K562 (cell line): ENCODE data around the gene GPX7. TPM values are rescaled to one million over a fixed set of nuclear protein-coding genes. Genes with fewer than 3 reads are reported as not detected.

Source experiments
- ATAC-seq: fragments of 200-7000 bp; cut with Tn5 transposase; 3 replicates; pipeline ENCODE4 v1.9.1; 2020; ENCODE audit warnings: moderate library complexity
- BruUV-seq: library from RNA; stranded (reverse); fragments of 400-500 nt; replicated peaks from 2 replicates; lab custom pipeline; 2021; lab: Mats Ljungman, UMichigan
- CTCF ChIA-PET: fragments of 300-600 bp; formaldehyde crosslinking; extraction: SDS; loops from one replicate; lab custom pipeline; 2021; ENCODE audit warnings: low intra/inter-chr PET ratio; lab: Yijun Ruan, JAX
- POLR2A ChIA-PET: fragments of 300-600, 350-650 bp; sonication (Branson Sonifier 250); formaldehyde crosslinking; extraction: SDS; loops from one replicate; lab custom pipeline; 2021; ENCODE audit warnings: antibody characterized with exemption, inconsistent platforms; lab: Yijun Ruan, JAX
- DNase-seq, 4 experiments: peaks; one replicate each; pipeline versions ENCODE4 v3.0.0 to v3.0.0-alpha.2; 2011 to 2018; ENCODE audit warnings: low spot score in 3 of 4, mixed read lengths in 3 of 4; ENCODE audit errors: extremely low read depth in 1 of 4
- FAIRE-seq: peaks from 2 replicates; lab custom pipeline; 2011; peaks lifted over from hg19 to GRCh38; lab: Jason Lieb, UNC
- H2AFZ ChIP-seq: 2 replicates; pipeline ENCODE4 v1.6.0; 2011; ENCODE audit warnings: low read depth, low read length, control low read depth, inconsistent platforms
- H3K27ac ChIP-seq: fragments of 200-600 bp; 3 replicates; pipeline ENCODE4 v1.8.0; 2011; ENCODE audit warnings: low read depth, mild to moderate bottlenecking, control low read depth, inconsistent platforms, low read length, moderate library complexity, mixed read lengths; ENCODE audit errors: extremely low read depth
- H3K27me3 ChIP-seq, 2 experiments: fragments of 300-600 bp in 1 of 2; 2 replicates in 1 of 2; 3 replicates in 1 of 2; pipeline versions ENCODE4 v1.6.0 to v1.8.0; 2011; ENCODE audit warnings: inconsistent platforms in 2 of 2, low read length in 2 of 2, mild to moderate bottlenecking in 1 of 2, mixed read lengths in 1 of 2, moderate library complexity in 1 of 2; ENCODE audit not compliant: control insufficient read depth in 2 of 2, insufficient read depth in 2 of 2
- H3K36me3 ChIP-seq: fragments of 300-600 bp; 3 replicates; pipeline ENCODE4 v1.8.0; 2011; ENCODE audit warnings: mild to moderate bottlenecking, low read length, inconsistent platforms; ENCODE audit not compliant: control insufficient read depth, insufficient read depth
- H3K4me1 ChIP-seq, 2 experiments: fragments of 200-600 bp in 1 of 2; replicated peaks in 1 of 2; 2 replicates in 1 of 2; 3 replicates in 1 of 2; pipeline versions ENCODE4 v1.5.1 to v1.8.0; 2011; ENCODE audit warnings: inconsistent platforms in 2 of 2, low read length in 2 of 2, mild to moderate bottlenecking in 1 of 2, mixed read lengths in 1 of 2, moderate library complexity in 1 of 2; ENCODE audit not compliant: control insufficient read depth in 2 of 2, insufficient read depth in 2 of 2
- H3K4me2 ChIP-seq: 2 replicates; pipeline ENCODE4 v1.6.1; 2011; ENCODE audit warnings: low read length, control low read depth, inconsistent platforms, mixed read lengths; ENCODE audit not compliant: insufficient read depth
- H3K4me3 ChIP-seq: fragments of 200-600 bp; sonication (generic), shearing (Covaris generic); 2 replicates; pipeline ENCODE4 v1.5.1; 2016; ENCODE audit warnings: control low read depth, inconsistent platforms
- H3K79me2 ChIP-seq: fragments of 200-600 bp; 3 replicates; pipeline ENCODE4 v1.8.0; 2011; ENCODE audit warnings: low read length, inconsistent platforms; ENCODE audit not compliant: control insufficient read depth, insufficient read depth
- H3K9ac ChIP-seq, 2 experiments: 2 replicates each; pipeline versions ENCODE4 v1.6.0 to v1.6.1; 2011; ENCODE audit warnings: low read depth in 2 of 2, low read length in 2 of 2, control low read depth in 1 of 2, inconsistent platforms in 1 of 2, mild to moderate bottlenecking in 1 of 2, mixed read lengths in 1 of 2; ENCODE audit not compliant: insufficient read depth in 1 of 2
- H3K9me1 ChIP-seq: one replicate; pipeline ENCODE4 v1.6.0; 2011; ENCODE audit warnings: inconsistent platforms, mild to moderate bottlenecking, low read length, moderate library complexity; ENCODE audit not compliant: control insufficient read depth, insufficient read depth
- H3K9me3 ChIP-seq: replicated peaks from 2 replicates; pipeline ENCODE4 v1.5.1; 2011; ENCODE audit warnings: low read depth, low read length, inconsistent platforms; ENCODE audit not compliant: control insufficient read depth, insufficient read depth
- H4K20me1 ChIP-seq: replicated peaks from 2 replicates; pipeline ENCODE4 v1.6.1; 2011; ENCODE audit warnings: low read length, inconsistent platforms, mixed read lengths; ENCODE audit not compliant: control insufficient read depth, insufficient read depth
- CTBP1 ChIP-seq: fragments of 450-650 bp; IDR thresholded peaks from 2 replicates; pipeline ENCODE4 v1.6.1; 2016; ENCODE audit warnings: borderline replicate concordance
- ETS2 ChIP-seq: IDR thresholded peaks from 2 replicates; pipeline ENCODE4 v1.6.1; 2016; ENCODE audit warnings: borderline replicate concordance, missing genetic modification characterization, mild to moderate bottlenecking, moderate library complexity, missing compliant biosample characterization; ENCODE audit not compliant: poor library complexity, severe bottlenecking
- FOXK1 ChIP-seq: sonication (generic); formaldehyde crosslinking; IDR thresholded peaks from 2 replicates; pipeline ENCODE4 v1.8.0; 2022; ENCODE audit warnings: missing genetic modification reagents, mild to moderate bottlenecking, borderline replicate concordance
- MEIS2 ChIP-seq: fragments of 450-650 bp; IDR thresholded peaks from 2 replicates; pipeline ENCODE4 v1.6.1; 2014; ENCODE audit warnings: mild to moderate bottlenecking; ENCODE audit not compliant: partially characterized antibody
- NFATC3 ChIP-seq: fragments of 450-650 bp; IDR thresholded peaks from 2 replicates; pipeline ENCODE4 v1.6.1; 2017; ENCODE audit warnings: mild to moderate bottlenecking
- RFX1 ChIP-seq: fragments of 450-650 bp; IDR thresholded peaks from 2 replicates; pipeline ENCODE4 v1.6.1; 2016; ENCODE audit warnings: mild to moderate bottlenecking, moderate library complexity
- RNF2 ChIP-seq: sonication (generic); IDR thresholded peaks from 2 replicates; pipeline ENCODE4 v1.6.1; 2016
- ZFPM2 ChIP-seq: fragments of 250-450 bp; sonication (Bioruptor Pico); IDR thresholded peaks from 2 replicates; pipeline ENCODE4 v1.5.1; 2022; ENCODE audit warnings: mild to moderate bottlenecking
- WGBS: fragments of 100-300 bp; shearing (Covaris generic); methylation state at CpG from one replicate; pipeline ENCODE4 v1.1.6; 2016; ENCODE audit warnings: low coverage, mixed read lengths; ENCODE audit not compliant: insufficient coverage; ENCODE audit errors: missing lambda C conversion rate; 5-methylcytosine and 5-hydroxymethylcytosine counted together
- in situ Hi-C: fragments of 300-500 bp; cut with MboI; formaldehyde crosslinking; loops from 4 replicates; pipeline ENCODE4 v1.15.0; 2018; ENCODE audit warnings: inconsistent platforms, mixed read lengths
- intact Hi-C: fragments of 100-400 bp; cut with micrococcal nuclease; formaldehyde crosslinking; loops from 2 replicates; pipeline ENCODE4 v1.14.2; 2022
- polyA plus RNA-seq, 8 experiments: library from polyadenylated mRNA; depleted of rRNA in 4 of 8; stranded (reverse) in 5 of 8; unstranded in 3 of 8; fragments of >200 nt; fragmentation: Nextera tagmentation in 2 of 8; fragmentation: Illumina TruSeq in 1 of 8; extraction: Ambion mirVana in 2 of 8; extraction: Trizol in 1 of 8; gene quantifications; 2 replicates each; pipeline versions ENCODE4 v1.2.1 to v1.2.3, GENCODE V29; 2011 to 2014; ENCODE audit warnings: inconsistent platforms in 1 of 8, missing spikeins in 1 of 8
- total RNA-seq, 7 experiments: library from RNA; depleted of rRNA in 6 of 7; stranded (reverse); fragments of >200 nt in 6 of 7; fragmentation: Illumina TruSeq in 2 of 7; extraction: Trizol in 2 of 7; gene quantifications; 2 replicates each; pipeline versions ENCODE4 v1.2.1 to v1.2.3, GENCODE V29; 2011 to 2021; ENCODE audit warnings: low replicate concordance in 1 of 7
- TF ChIP-seq, protein P1 (sequence below): fragments of 250-450 bp; sonication (Bioruptor Pico); IDR thresholded peaks from 2 replicates; pipeline ENCODE4 v1.8.0; 2022; ENCODE audit warnings: moderate library complexity, mild to moderate bottlenecking, inconsistent platforms

The GPX7 gene
- total and polyA plus RNA-seq, 9 of the 15 experiments (the other 6 are each of a cell fraction or from before 2014, with no cell fraction given): 0.08 TPM; not detected in 8

DNA sequence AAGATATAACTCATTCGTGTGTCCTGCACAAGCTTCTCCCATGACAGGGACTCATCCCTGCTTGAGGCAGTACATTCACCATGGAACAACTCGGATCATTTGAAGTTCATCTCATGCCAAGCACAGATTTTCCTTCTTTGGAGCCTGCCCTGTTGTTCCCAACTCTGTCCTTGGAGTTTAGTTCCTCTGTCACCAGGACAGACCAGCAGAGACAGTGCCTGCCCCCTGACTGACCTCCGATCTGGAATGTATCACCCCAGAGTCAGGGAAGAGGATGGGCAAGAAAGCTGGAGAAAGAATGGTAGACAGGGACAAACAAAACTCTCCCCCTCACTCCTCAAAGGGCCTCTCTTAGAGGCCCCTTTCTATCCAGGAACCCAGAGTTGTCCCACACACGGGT lies 35.8 kb downstream of the GPX7 start (continued):
- TF ChIP-seq FOXK1: no peak
- no peak for TF ChIP-seq RNF2
- TF ChIP-seq, protein P1, sequence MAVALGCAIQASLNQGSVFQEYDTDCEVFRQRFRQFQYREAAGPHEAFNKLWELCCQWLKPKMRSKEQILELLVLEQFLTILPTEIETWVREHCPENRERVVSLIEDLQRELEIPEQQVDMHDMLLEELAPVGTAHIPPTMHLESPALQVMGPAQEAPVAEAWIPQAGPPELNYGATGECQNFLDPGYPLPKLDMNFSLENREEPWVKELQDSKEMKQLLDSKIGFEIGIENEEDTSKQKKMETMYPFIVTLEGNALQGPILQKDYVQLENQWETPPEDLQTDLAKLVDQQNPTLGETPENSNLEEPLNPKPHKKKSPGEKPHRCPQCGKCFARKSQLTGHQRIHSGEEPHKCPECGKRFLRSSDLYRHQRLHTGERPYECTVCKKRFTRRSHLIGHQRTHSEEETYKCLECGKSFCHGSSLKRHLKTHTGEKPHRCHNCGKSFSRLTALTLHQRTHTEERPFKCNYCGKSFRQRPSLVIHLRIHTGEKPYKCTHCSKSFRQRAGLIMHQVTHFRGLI (CRISPR knock-in tag): no peak
- no peak for TF ChIP-seq ZFPM2 (CRISPR knock-in tag)
- no peak for TF ChIP-seq MEIS2
- no peak for TF ChIP-seq CTBP1
- no peak for TF ChIP-seq NFATC3
- TF ChIP-seq, all 486 proteins: peak for 0

DNA sequence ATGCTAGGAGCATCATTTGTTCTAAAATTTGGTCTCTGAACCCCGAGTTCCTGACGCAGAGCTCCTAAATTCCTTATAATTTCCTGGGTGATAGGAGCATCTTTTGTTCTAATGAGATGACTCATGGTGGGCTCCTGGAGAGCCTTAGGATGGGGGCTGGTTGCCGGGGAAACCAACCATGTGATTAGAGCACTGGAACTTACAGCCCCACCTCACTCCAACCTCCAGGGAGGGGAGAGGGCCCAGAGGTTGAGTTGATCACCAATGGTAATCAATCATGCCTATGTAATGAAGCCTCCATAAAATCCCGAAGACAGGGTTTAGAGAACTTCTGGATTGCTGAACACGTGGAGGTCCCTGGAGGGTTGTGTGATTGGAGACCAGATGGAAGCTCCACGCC lies 38.5 kb downstream of the GPX7 start:
- intact Hi-C loops (no loop called here), in situ Hi-C loops (no loop called here)
- ATAC-seq (no peak), FAIRE-seq (no peak), DNase-seq (no peak)
- no peaks in the 10 kb centered on the region for H3K9me3 ChIP-seq
- WGBS: 33% methylated on average over 6 of the region's 6 CpGs
- no peaks in the 10 kb centered on the region for H3K27me3 ChIP-seq
- no peak overlapping the region for H3K4me2 ChIP-seq
- no peaks in the 10 kb centered on the region for H3K79me2 ChIP-seq
- no peaks in the 10 kb centered on the region for H3K36me3 ChIP-seq
- no peak overlapping the region for H2AFZ ChIP-seq
- H3K9ac ChIP-seq: no peak overlapping the region
- no peaks in the 10 kb centered on the region for H3K9me1 ChIP-seq
- TF ChIP-seq RFX1: peak; percentile 41; the same call in 1 of the 2 replicates
- no peak for TF ChIP-seq ETS2
- CTCF ChIA-PET: no interaction called here
- H4K20me1 ChIP-seq: no peaks in the 10 kb centered on the region
- peaks cover 0 to 9% of the 10 kb centered on the region in 2 experiments; a peak in 3 of 5 replicates for H3K4me1 ChIP-seq
- H3K4me3 ChIP-seq: no peak overlapping the region
- no TSS peak for BruUV-seq
- POLR2A ChIA-PET: interaction anchor here (0.8 kb wide), 1 partner anchor 167 kb away, joined by 3 read pairs; no protein-coding TSS in a partner anchor
- H3K27ac ChIP-seq: no peak overlapping the region
